Heart left ventricle (tissue), 16 donors: ENCODE measurements around the gene NTMT2. TPM values are rescaled to one million over a fixed set of nuclear protein-coding genes. Genes with fewer than 3 reads are reported as not detected.

Source experiments
- ATAC-seq, 4 donors: fragments of 200-7000 bp; cut with Tn5 transposase; one replicate each; pipeline ENCODE4 v1.9.1; 2020 to 2022; ENCODE audit warnings: moderate library complexity in 4 of 4, mild to moderate bottlenecking in 3 of 4, moderate number of reproducible peaks in 1 of 4
- DNase-seq, 5 donors: peaks; one replicate each; pipeline ENCODE4 v3.0.0-alpha.2; 2020
- H3K27ac ChIP-seq, 12 donors: fragments of 200-600 bp; sonication (generic) in 4 of 12; one replicate each; pipeline versions ENCODE4 v1.5.0 to v1.8.0; 2016 to 2022; ENCODE audit warnings: mild to moderate bottlenecking in 2 of 12
- H3K27me3 ChIP-seq, 9 donors: fragments of 200-600 bp; sonication (generic) in 2 of 9; one replicate each; pipeline versions ENCODE4 v1.5.1 to v1.8.0; 2016 to 2022; ENCODE audit warnings: mild to moderate bottlenecking in 3 of 9
- H3K36me3 ChIP-seq, 9 donors: fragments of 200-600 bp; sonication (generic) in 2 of 9; one replicate each; pipeline versions ENCODE4 v1.5.0 to v1.8.0; 2018 to 2022; ENCODE audit warnings: mild to moderate bottlenecking in 2 of 9
- H3K4me1 ChIP-seq, 12 donors: fragments of 200-600 bp; sonication (generic) in 4 of 12; one replicate each; pipeline versions ENCODE4 v1.5.0 to v1.8.0; 2016 to 2022; ENCODE audit warnings: mild to moderate bottlenecking in 3 of 12
- H3K4me3 ChIP-seq, 12 donors: fragments of 200-600 bp; sonication (generic) in 4 of 12; one replicate each; pipeline versions ENCODE4 v1.5.0 to v1.8.0; 2017 to 2022; ENCODE audit warnings: mild to moderate bottlenecking in 9 of 12, moderate library complexity in 4 of 12
- H3K9me3 ChIP-seq, 12 donors: fragments of 200-600 bp; sonication (generic) in 4 of 12; one replicate each; pipeline versions ENCODE4 v1.5.0 to v1.8.0; 2016 to 2022; ENCODE audit warnings: mild to moderate bottlenecking in 1 of 12
- POLR2A ChIP-seq, 2 donors: fragments of 450-650 bp; IDR thresholded peaks; one replicate each; pipeline ENCODE4 v1.6.1; 2017; ENCODE audit warnings: antibody characterized with exemption in 2 of 2, mild to moderate bottlenecking in 2 of 2, moderate library complexity in 2 of 2
- WGBS, 4 donors: extraction: QIAGEN DNeasy Blood & Tissue Kit in 2 of 4; methylation state at CpG; one replicate each; pipeline versions ENCODE4 v1.1.5 to v1.1.7; 2013 to 2018; 5-methylcytosine and 5-hydroxymethylcytosine counted together
- intact Hi-C, 10 donors: fragments of 100-400 bp; cut with DNase I; formaldehyde crosslinking; loops; one replicate each; pipeline versions ENCODE4 v1.11.1 to v1.14.2; 2022
- polyA plus RNA-seq, 2 donors: library from polyadenylated mRNA; stranded (reverse); fragments of 200-250 nt; gene quantifications; one replicate each; pipeline ENCODE4 v1.2.3, GENCODE V29; 2013
- total RNA-seq, 9 donors: library from RNA; depleted of rRNA in 2 of 9; stranded (reverse); fragments of >200 nt in 2 of 9; fragmentation: NEBNext Ultra II Directional in 3 of 9; extraction: Animal tissue kit (Norgen Biotek cat#: 25700) in 3 of 9; gene quantifications; one replicate each; pipeline versions ENCODE4 v1.1.0 to v1.2.4, GENCODE V29; 2016 to 2023
- TF ChIP-seq, protein P1 (sequence below), 12 donors: fragments of 200-600 bp; sonication (generic) in 4 of 12; IDR thresholded peaks; one replicate each; pipeline versions ENCODE4 v1.5.0 to v1.8.0; 2018 to 2022; ENCODE audit warnings: antibody characterized with exemption in 12 of 12, mild to moderate bottlenecking in 5 of 12
- donor health status: ischemic (EF 13 %, LVEDD 7.1; RV severe dilation, severe dysfunction).
- donor health status: healthy with polysubstance abuse.
- donor health status: DM: no; HTN: yes; CAD: no.
- donor health status: DM: no; HTN: no; CAD: no.
- donor health status: ischemic (EF 25% LVEDD 6.9; RV normal size, moderate dysfunction).
- donor health status: ischemic (EF 25% LVEDD 5.7; RV mildly dilated, moderate dysfunction).
- donor health status: healthy.
- donor health status: DM: yes; HTN: yes; CAD: no.
- donor health status: ischemic (EF 35%, LVEDD 5.7; RV mildly dilated, moderate dysfunction).
- donor health status: nonischemic (EF 11% LVEDD 7.7; RV severe dilation, severe dysfunction).
- donor health status: DM: yes; HTN: yes; CAD: no.
- donor health status: PGD.
- donor health status: ischemic (EF 29% LVEDD 5.4; RV normal size, mild dysfunction).
- donor health status: nonischemic (EF 23%, LVEDD 6.1; RV moderate dilation, normal function).

The NTMT2 gene
- total and polyA plus RNA-seq, 11 donors, result 0.33 to 3.6 (median 1.8) TPM

- no peaks in the 10 kb centered on the region for H3K9me3 ChIP-seq
- no peak overlapping the region for H3K27ac ChIP-seq
- H3K4me1 ChIP-seq, result peaks cover 0 to 9% (median 0%) of the 10 kb centered on the region in 12 donors
- TF ChIP-seq, protein P1, sequence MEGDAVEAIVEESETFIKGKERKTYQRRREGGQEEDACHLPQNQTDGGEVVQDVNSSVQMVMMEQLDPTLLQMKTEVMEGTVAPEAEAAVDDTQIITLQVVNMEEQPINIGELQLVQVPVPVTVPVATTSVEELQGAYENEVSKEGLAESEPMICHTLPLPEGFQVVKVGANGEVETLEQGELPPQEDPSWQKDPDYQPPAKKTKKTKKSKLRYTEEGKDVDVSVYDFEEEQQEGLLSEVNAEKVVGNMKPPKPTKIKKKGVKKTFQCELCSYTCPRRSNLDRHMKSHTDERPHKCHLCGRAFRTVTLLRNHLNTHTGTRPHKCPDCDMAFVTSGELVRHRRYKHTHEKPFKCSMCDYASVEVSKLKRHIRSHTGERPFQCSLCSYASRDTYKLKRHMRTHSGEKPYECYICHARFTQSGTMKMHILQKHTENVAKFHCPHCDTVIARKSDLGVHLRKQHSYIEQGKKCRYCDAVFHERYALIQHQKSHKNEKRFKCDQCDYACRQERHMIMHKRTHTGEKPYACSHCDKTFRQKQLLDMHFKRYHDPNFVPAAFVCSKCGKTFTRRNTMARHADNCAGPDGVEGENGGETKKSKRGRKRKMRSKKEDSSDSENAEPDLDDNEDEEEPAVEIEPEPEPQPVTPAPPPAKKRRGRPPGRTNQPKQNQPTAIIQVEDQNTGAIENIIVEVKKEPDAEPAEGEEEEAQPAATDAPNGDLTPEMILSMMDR (IDR thresholded peaks at IDR 0.05), result no peak
- no peak for TF ChIP-seq POLR2A (IDR thresholded peaks at IDR 0.05)
- intact Hi-C loops, result no loop called here
- WGBS, 4 donors, result 64 to 75% (median 72%) methylated on average over 6 of the region's 6 CpGs
- H3K36me3 ChIP-seq, result no peaks in the 10 kb centered on the region
- ATAC-seq (no peak), DNase-seq (no peak)
- no peaks in the 10 kb centered on the region for H3K27me3 ChIP-seq
- no peak overlapping the region for H3K4me3 ChIP-seq
Observed at GRCh38 chr1:170134521-170134920, 11.2 kb upstream of the NTMT2 start.

GRCh38 chr1:170140371-170140770 is 5.4 kb upstream of the NTMT2 start:
- DNase-seq, result no peak
- Histone ChIP-seq H3K4me1 (peaks cover 0 to 5% (median 0%) of the 10 kb centered on the region in 12 donors), H3K27ac (no peak overlapping the region), H3K27me3 (no peaks in the 10 kb centered on the region), H3K36me3 (no peaks in the 10 kb centered on the region), H3K4me3 (no peak overlapping the region), H3K9me3 (peaks cover 0 to 11% (median 0%) of the 10 kb centered on the region in 12 donors)
- TF ChIP-seq POLR2A (IDR thresholded peaks at IDR 0.05), result no peak
- TF ChIP-seq, protein P1 (IDR thresholded peaks at IDR 0.05), result no peak
- intact Hi-C loops, result loop anchor here in 5 of 10 donors (1.0 to 10.0 kb wide), 4 partner anchors 13 to 524 kb away; partner anchors contain the start of genes GORAB (in 3 of the 5), PRRX1 (in 2 of the 5) and KIFAP3 (in 1 of the 5)
- ATAC-seq, result no peak
- WGBS, 4 donors, result 47 to 67% (median 57%) methylated on average over 2 of the region's 2 CpGs

DNA sequence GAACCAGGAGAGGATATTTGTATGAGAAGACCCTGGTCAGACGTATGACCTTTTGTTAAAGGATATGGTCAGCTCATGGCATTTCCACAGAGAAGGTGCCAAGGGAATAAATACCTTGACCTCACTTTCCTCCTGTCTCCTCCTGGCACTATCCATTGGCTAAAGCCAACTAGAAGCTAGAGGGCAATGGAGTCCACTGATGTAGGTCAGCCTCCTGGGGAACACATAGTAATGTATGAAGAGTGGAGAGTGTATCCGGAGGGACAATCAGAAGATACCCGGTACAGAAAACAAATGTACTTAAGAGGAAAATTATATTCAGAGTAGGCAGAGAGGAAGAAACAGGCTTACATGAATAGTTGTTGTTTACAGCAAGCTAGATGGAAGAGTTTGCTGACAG is 698 bp upstream of the NTMT2 start:
- H3K9me3 ChIP-seq, result peaks cover 0 to 17% (median 0%) of the 10 kb centered on the region in 12 donors
- no peak overlapping the region for H3K4me3 ChIP-seq
- WGBS, 4 donors, result 59 to 70% (median 65%) methylated on average over 3 of the region's 3 CpGs
- DNase-seq, result no peak
- H3K4me1 ChIP-seq, result peaks cover 0 to 23% (median 5%) of the 10 kb centered on the region in 12 donors
- peak overlapping the region in 11 of 12 donors; percentile 56 to 97 (median 84) for H3K27ac ChIP-seq
- intact Hi-C loops, result loop anchor here in 6 of 10 donors (5.0 to 10.0 kb wide), 5 partner anchors 70 to 520 kb away; partner anchors contain the start of genes GORAB (in 4 of the 6), PRRX1 (in 2 of the 6) and KIFAP3 (in 1 of the 6)
- no peaks in the 10 kb centered on the region for H3K36me3 ChIP-seq
- H3K27me3 ChIP-seq, result no peaks in the 10 kb centered on the region
- ATAC-seq, result peak in 3 of 4 donors; percentile 37 to 54 (median 39)
- TF ChIP-seq, protein P1 (IDR thresholded peaks at IDR 0.05), result peak in 1 of 12 donors; percentile 12
- no peak for TF ChIP-seq POLR2A (IDR thresholded peaks at IDR 0.05)

DNA sequence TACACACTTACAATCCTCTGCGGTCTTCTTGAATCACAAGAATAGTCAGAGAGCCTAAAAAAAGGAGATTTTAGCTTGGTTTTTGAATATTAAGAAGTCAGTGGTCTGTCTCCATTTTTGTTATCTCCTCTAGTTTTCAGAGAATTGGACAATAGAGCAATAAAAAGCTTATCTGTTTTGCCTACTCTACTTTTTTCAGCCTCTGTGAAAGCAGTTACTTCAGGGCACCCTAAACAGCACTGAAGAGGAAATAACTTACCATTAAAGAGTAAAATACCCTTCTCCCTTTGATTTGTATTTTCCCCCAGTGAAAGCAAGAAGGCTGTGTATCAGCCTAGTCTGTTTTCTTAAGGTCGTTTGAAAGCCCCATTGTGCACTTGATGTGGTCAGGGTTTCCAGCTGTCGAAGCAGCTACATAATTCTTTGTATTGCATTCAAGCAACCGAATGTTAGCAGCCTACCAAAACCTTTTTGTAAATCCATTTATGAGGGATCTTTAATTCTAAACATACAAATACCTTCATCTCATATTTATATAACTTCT is 1.0 kb downstream of the NTMT2 start:
- peaks cover 0 to 17% (median 0%) of the 10 kb centered on the region in 12 donors for H3K9me3 ChIP-seq
- H3K36me3 ChIP-seq, result no peaks in the 10 kb centered on the region
- DNase-seq (no peak), ATAC-seq (peak in 1 of 4 donors; percentile 27)
- no peak for TF ChIP-seq POLR2A (IDR thresholded peaks at IDR 0.05)
- TF ChIP-seq, protein P1 (IDR thresholded peaks at IDR 0.05), result no peak
- intact Hi-C loops, result loop anchor here in 6 of 10 donors (1.0 to 10.0 kb wide), 6 partner anchors 72 to 518 kb away; partner anchors contain the start of genes GORAB (in 4 of the 6), PRRX1 (in 2 of the 6) and KIFAP3 (in 1 of the 6)
- H3K27me3 ChIP-seq, result no peaks in the 10 kb centered on the region
- 24 to 29% (median 27%) methylated on average over 4 of the region's 4 CpGs for WGBS, 4 donors
- peak overlapping the region; percentile 56 to 97 (median 83) for H3K27ac ChIP-seq
- peak overlapping the region in 10 of 12 donors; percentile 7 to 49 (median 34) for H3K4me3 ChIP-seq
- H3K4me1 ChIP-seq, result peaks cover 0 to 24% (median 5%) of the 10 kb centered on the region in 12 donors
